CD4-positive, alpha-beta T cell (primary cell): ENCODE results near the gene RAB6A. TPM values are rescaled to one million over a fixed set of nuclear protein-coding genes. Genes with fewer than 3 reads are reported as not detected.
A peak's percentile ranks its signal among the peaks of the same experiment; 100 is the strongest.

Experiments used
- ATAC-seq: fragments of 200-7000 bp; cut with Tn5 transposase; one replicate; pipeline ENCODE4 v1.10.0; 2022; ENCODE audit warnings: mild to moderate bottlenecking; ENCODE audit not compliant: poor library complexity
- CTCF ChIA-PET: fragments of 350-600 bp; sonication (Branson Sonifier 250); formaldehyde crosslinking; loops from one replicate; lab custom pipeline; 2021; ENCODE audit warnings: antibody characterized with exemption, inconsistent platforms; lab: Charles Lee
- POLR2A ChIA-PET: fragments of 350-600 bp; sonication (Branson Sonifier 250); formaldehyde crosslinking; loops from one replicate; lab custom pipeline; 2021; ENCODE audit warnings: antibody characterized with exemption, inconsistent platforms; lab: Charles Lee
- DNase-seq, 14 experiments: peaks; one replicate each; pipeline ENCODE4 v3.0.0-alpha.2; 2013 to 2020; ENCODE audit warnings: mixed read lengths in 2 of 14
- H3K27ac ChIP-seq, 2 donors: one replicate each; pipeline versions ENCODE4 v1.5.1 to v1.7.0; 2013; ENCODE audit warnings: low read length in 2 of 2, low read depth in 1 of 2, mild to moderate bottlenecking in 1 of 2
- H3K27me3 ChIP-seq, 2 experiments: 1 replicate in 1 of 2; 2 replicates in 1 of 2; pipeline versions ENCODE4 v1.6.1 to v1.7.0; 2013; ENCODE audit warnings: low read length in 2 of 2, control low read depth in 1 of 2, mild to moderate bottlenecking in 1 of 2, moderate library complexity in 1 of 2; ENCODE audit not compliant: insufficient read depth in 2 of 2, control insufficient read depth in 1 of 2
- H3K36me3 ChIP-seq: one replicate; pipeline ENCODE4 v1.6.1; 2013; ENCODE audit warnings: low read length, control low read depth; ENCODE audit not compliant: insufficient read depth
- H3K4me1 ChIP-seq: one replicate; pipeline ENCODE4 v1.6.1; 2013; ENCODE audit warnings: low read length, control low read depth; ENCODE audit not compliant: insufficient read depth
- H3K4me3 ChIP-seq: one replicate; pipeline ENCODE4 v1.5.1; 2013; ENCODE audit warnings: mild to moderate bottlenecking, low read length, moderate library complexity
- H3K9me3 ChIP-seq, 2 experiments: 1 replicate in 1 of 2; 2 replicates in 1 of 2; pipeline versions ENCODE4 v1.6.1 to v1.7.0; 2013; ENCODE audit warnings: low read length in 2 of 2, mild to moderate bottlenecking in 2 of 2, control low read depth in 1 of 2, moderate library complexity in 1 of 2; ENCODE audit not compliant: control insufficient read depth in 1 of 2, insufficient read depth in 1 of 2
- H3K27ac Mint-ChIP-seq: one replicate; pipeline ENCODE4 v1.8.0; 2020; ENCODE audit warnings: mixed read lengths
- H3K27me3 Mint-ChIP-seq: one replicate; pipeline ENCODE4 v1.8.0; 2021; ENCODE audit warnings: mixed read lengths
- H3K36me3 Mint-ChIP-seq: one replicate; pipeline ENCODE4 v1.8.0; 2021; ENCODE audit warnings: low read depth, mixed read lengths
- H3K4me1 Mint-ChIP-seq: one replicate; pipeline ENCODE4 v1.8.0; 2021; ENCODE audit warnings: low read depth, mixed read lengths
- H3K4me3 Mint-ChIP-seq: one replicate; pipeline ENCODE4 v1.8.0; 2020; ENCODE audit warnings: mild to moderate bottlenecking, mixed read lengths
- H3K9me3 Mint-ChIP-seq: one replicate; pipeline ENCODE4 v1.8.0; 2020; ENCODE audit warnings: mixed read lengths
- CTCF ChIP-seq: fragments of 200-600 bp; IDR thresholded peaks from one replicate; pipeline ENCODE4 v1.8.0; 2022; ENCODE audit warnings: antibody characterized with exemption, mild to moderate bottlenecking
- intact Hi-C, 2 experiments: fragments of 100-400 bp; cut with DNase I in 1 of 2; cut with micrococcal nuclease in 1 of 2; formaldehyde crosslinking; loops; one replicate each; pipeline versions ENCODE4 v1.15.1 to v1.9.0; 2023 to 2025; cut with DNase I, micrococcal nuclease
- total RNA-seq, 174 experiments: library from RNA in 2 of 174; stranded (reverse) in 2 of 174; gene quantifications; one replicate each; pipeline ENCODE4 v1.2.3 and lab custom pipeline; 2021 to 2026

Gene RAB6A
- total RNA-seq, 2 experiments from 2014 or later, result 42.6 to 49.3 TPM

- POLR2A ChIA-PET, result no interaction called here
- Histone ChIP-seq H3K4me3 (no peak overlapping the region), H3K36me3 (no peaks in the 10 kb centered on the region), H3K9me3 (no peaks in the 10 kb centered on the region), H3K4me1 (peaks cover 25% of the 10 kb centered on the region), H3K27ac (no peak overlapping the region), H3K27me3 (no peaks in the 10 kb centered on the region)
- CTCF ChIA-PET, result interaction anchor here (0.7 to 1.3 kb wide), 3 partner anchors 24 to 273 kb away, joined by 3 read pairs; partner anchors contain the start of gene RAB6A
- no peaks in the 10 kb centered on the region for H3K27me3 Mint-ChIP-seq
- H3K4me1 Mint-ChIP-seq, result peaks cover 26% of the 10 kb centered on the region
- ATAC-seq (no peak), DNase-seq (no peak)
- H3K27ac Mint-ChIP-seq, result peak overlapping the region; percentile 31
- H3K4me3 Mint-ChIP-seq, result no peak overlapping the region
- no peak for TF ChIP-seq CTCF
- intact Hi-C loops, result loop anchor here (5.0 to 10.0 kb wide), 3 partner anchors 93 to 610 kb away; partner anchors contain the start of genes COA4 (in 1 of the 2), PAAF1 (in 1 of the 2) and PGM2L1 (in 1 of the 2)
- peaks cover 10% of the 10 kb centered on the region for H3K36me3 Mint-ChIP-seq
- no peaks in the 10 kb centered on the region for H3K9me3 Mint-ChIP-seq
These were observed 23.9 kb upstream of the RAB6A start for GRCh38 chr11:73784734-73785133.

- intact Hi-C loops, result loop anchor here in 1 of 2 experiments (10.0 kb wide), 1 partner anchor 611 kb away; the partner anchor contains the start of gene PGM2L1
- DNase-seq (no peak), ATAC-seq (no peak)
- CTCF ChIA-PET, result interaction anchor here (0.7 to 1.3 kb wide), 2 partner anchors 23 to 87 kb away, joined by 3 read pairs; partner anchors contain the start of gene RAB6A
- no peak overlapping the region for H3K4me3 Mint-ChIP-seq
- Histone ChIP-seq H3K27ac (no peak overlapping the region), H3K9me3 (no peaks in the 10 kb centered on the region), H3K4me1 (peaks cover 28% of the 10 kb centered on the region), H3K36me3 (no peaks in the 10 kb centered on the region), H3K4me3 (no peak overlapping the region), H3K27me3 (no peaks in the 10 kb centered on the region)
- H3K36me3 Mint-ChIP-seq, result peaks cover 10% of the 10 kb centered on the region
- H3K4me1 Mint-ChIP-seq, result peaks cover 26% of the 10 kb centered on the region
- H3K9me3 Mint-ChIP-seq, result no peaks in the 10 kb centered on the region
- H3K27ac Mint-ChIP-seq, result no peak overlapping the region
- no peaks in the 10 kb centered on the region for H3K27me3 Mint-ChIP-seq
- POLR2A ChIA-PET, result no interaction called here
- TF ChIP-seq CTCF, result no peak
These were observed 23.3 kb upstream of the RAB6A start for GRCh38 chr11:73784080-73784634.

GRCh38 chr11:73783483-73784020 lies 22.7 kb upstream of the RAB6A start:
- Histone ChIP-seq H3K4me1 (peaks cover 24% of the 10 kb centered on the region), H3K4me3 (no peak overlapping the region), H3K27ac (no peak overlapping the region), H3K36me3 (no peaks in the 10 kb centered on the region), H3K27me3 (no peaks in the 10 kb centered on the region), H3K9me3 (no peaks in the 10 kb centered on the region)
- H3K4me3 Mint-ChIP-seq, result peak overlapping the region; percentile 3
- ChIA-PET CTCF (interaction anchor here (1.3 kb wide), 1 partner anchor 23 kb away, joined by 3 read pairs; the partner anchor contains the start of gene RAB6A), POLR2A (no interaction called here)
- H3K36me3 Mint-ChIP-seq, result peaks cover 10% of the 10 kb centered on the region
- H3K4me1 Mint-ChIP-seq, result peaks cover 26% of the 10 kb centered on the region
- no peaks in the 10 kb centered on the region for H3K27me3 Mint-ChIP-seq
- no peak for TF ChIP-seq CTCF
- DNase-seq (no peak), ATAC-seq (no peak)
- no peaks in the 10 kb centered on the region for H3K9me3 Mint-ChIP-seq
- no peak overlapping the region for H3K27ac Mint-ChIP-seq
- intact Hi-C loops, result loop anchor here in 1 of 2 experiments (10.0 kb wide), 1 partner anchor 611 kb away; the partner anchor contains the start of gene PGM2L1
